ENCODE measurements around the gene TTL.
A peak's percentile ranks its signal among the peaks of the same experiment; 100 is the strongest.
"Not testable (repeated sequence)": the region's sequence is repeated elsewhere in the genome, so short reads cannot be mapped to it uniquely, and the experiment has no call there.

TTL gene

DNA sequence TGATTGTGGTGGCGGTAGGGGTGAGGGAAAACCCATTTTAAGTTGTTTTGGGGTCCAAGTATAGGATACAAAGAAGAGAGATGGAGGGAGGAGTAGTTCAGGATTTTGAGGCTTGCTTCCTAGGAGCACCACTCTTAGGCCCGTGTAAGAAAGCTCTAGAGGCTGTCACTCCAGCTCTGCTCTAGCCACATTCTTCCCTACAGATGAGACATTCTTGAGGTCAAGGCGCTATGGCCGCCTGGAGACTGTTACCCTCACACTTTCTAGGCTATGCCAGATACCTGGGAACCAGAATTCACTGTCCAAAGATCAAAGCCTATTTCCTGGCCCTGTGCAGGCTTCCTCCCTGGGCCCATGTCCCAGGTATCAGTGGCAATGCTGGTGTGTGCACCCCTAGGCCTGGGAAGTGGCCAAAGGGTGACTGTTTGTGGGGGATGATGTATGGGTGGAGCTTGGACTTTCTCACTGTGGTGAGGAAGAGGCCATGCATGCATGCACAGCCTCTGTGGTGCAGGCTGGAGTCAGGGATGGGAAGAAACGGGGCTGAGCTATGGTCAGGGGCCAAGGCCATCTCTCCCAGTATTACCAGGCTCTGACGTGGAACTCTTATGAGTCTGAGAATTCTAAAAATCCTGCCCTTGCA, 7.0 kb upstream of the TTL start:
- no peak for DNase-seq (ENCODE audit: low read depth, low spot score)

- no peak for DNase-seq (ENCODE audit: low read depth, low spot score)
Measured at GRCh38 chr2:112476434-112476833, 5.5 kb upstream of the TTL start.

GRCh38 chr2:112480530-112481049, 1.4 kb upstream of the TTL start:
- no peak for DNase-seq (ENCODE audit: low read depth, low spot score)

- DNase-seq (ENCODE audit: low read depth, low spot score) = peak; percentile 62
Measured at GRCh38 chr2:112481050-112481527, 867 bp upstream of the TTL start.

DNA sequence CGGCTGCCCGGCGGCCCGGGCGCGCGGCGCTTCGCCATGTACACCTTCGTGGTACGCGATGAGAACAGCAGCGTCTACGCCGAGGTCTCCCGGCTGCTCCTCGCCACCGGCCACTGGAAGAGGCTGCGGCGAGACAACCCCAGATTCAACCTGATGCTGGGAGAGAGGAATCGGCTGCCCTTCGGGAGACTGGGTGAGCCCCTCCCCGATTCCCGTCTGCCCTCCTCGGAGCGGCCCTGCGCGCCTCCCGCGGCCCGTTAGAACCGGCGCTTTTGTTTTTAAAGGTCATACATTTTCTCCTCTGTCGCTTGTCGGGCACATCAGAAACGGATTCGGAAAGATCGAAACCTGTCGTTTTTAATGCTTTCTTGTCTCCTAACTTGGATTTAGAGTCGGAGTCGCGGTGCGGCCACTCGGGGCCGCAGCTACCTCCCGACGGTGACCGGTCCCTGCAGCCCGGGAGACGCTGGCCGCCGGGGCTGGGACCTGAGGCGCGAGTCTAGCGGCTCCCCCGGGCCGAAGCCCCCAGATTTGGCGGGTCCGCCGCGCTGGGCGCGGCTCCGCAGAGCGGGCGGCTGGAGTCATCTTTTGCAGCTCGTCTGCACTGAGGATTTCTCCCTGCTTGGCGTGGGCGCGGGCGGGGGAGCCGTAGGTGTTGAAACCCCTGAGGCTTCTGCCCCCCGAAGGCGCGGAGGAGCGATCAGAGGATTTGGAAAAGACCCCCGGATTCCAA, 519 bp downstream of the TTL start:
- no peak for DNase-seq (ENCODE audit: low read depth, low spot score)

DNA sequence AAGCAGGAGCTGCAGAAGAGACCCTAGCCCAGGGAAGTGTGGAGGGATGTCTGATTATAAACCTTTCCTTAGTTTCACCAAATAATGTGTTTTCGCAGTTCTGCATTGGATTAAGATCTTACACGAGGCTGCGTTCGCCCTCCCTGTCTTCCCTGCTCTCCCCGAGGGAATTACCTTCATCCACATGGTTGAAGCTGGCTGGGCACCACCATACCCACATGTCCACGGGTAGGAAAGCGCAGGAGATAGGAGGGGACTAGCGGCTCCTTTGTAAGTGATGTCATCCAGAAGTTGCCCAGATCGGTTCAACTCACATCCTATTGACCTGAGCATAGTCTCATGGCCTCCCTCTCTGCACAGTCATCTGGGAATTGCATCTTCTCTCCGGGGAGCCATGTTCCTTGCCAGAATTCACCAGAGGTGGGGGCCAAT, 1.1 kb downstream of the TTL start:
- DNase-seq (ENCODE audit: low read depth, low spot score) = no peak

GRCh38 chr2:112483831-112484230, 1.9 kb downstream of the TTL start:
- DNase-seq (ENCODE audit: low read depth, low spot score) = no peak

DNA sequence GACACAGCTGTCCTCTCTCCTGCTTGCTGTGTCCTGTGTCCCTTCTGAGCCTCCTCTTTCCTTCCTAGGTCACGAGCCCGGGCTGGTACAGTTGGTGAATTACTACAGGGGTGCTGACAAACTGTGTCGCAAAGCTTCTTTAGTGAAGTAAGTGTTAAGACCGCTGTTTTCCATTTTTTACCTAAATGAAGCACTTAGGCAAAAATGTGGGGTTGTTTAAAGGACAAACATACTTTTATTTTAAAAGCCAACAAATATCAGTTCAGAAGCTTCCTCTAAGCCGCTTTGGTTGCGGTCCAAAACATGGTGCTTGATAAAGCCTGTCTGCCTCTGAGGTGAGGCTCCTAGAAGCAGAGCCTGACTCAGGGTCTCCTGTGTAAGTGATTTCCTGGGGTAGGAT, 3.9 kb downstream of the TTL start:
- DNase-seq (ENCODE audit: low read depth, low spot score) = no peak

DNA sequence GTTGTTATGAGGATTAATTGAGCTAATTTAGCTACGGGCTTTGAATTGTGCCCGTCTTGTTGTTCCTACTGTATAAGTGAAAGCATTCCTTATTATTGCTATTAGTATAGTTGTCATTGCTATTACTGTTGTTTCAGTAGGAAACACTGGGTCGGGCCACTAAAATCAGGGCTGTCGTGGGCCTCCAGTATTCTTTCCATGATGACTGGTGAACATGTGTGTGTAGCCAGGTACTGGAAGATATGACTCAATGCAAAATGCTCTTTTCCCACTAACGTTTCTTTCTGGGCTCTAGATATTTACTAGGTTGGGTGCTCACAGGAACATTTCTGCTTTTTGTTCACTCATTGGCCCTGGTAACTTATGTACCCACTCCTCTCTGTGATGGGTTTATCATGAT, 4.9 kb downstream of the TTL start:
- no peak for DNase-seq (ENCODE audit: low read depth, low spot score)

GRCh38 chr2:112487444-112487961, 5.5 kb downstream of the TTL start:
- no peak for DNase-seq (ENCODE audit: low read depth, low spot score)

DNA sequence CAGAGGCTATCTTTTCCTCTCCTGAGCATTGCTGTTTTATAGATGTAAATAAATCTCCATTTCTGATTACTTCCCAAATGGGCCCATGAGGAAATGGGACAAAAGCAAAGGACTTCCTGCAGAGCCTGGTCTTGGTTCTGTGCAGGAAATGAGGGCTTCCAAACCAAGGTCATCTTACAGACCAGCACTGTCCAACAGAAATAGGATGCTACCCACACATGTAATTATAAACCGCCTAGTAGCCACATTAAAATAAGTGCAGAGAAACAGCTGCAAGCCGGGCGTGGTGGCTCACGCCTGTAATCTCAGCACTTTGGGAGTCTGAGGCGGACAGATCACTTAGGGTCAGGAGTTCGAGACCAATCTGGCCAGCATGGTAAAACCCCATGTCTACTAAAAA, 6.2 kb downstream of the TTL start:
- DNase-seq (ENCODE audit: low read depth, low spot score) = no peak

- no peak for DNase-seq (ENCODE audit: low read depth, low spot score)
Measured at GRCh38 chr2:112491946-112492345, 10.0 kb downstream of the TTL start.

DNA sequence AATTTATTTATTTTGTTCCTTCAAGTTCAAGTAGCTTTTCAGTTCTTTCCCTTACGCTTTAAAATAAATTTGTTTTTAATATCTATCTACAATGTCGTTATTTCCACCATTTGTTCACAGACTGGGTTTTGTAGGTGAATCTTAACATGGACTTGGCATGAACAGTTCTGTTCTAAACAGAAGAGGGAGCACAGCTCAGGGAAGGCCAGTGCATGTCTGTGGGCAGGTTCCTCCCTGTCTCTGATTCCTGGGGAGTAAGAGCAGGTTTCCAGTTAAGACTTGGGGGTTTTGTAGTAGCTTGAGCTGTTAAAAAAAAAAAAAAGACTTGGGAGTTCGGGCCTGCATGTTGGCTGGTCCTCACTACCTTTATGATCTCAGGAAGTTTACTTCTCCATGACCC, 11.1 kb downstream of the TTL start:
- no peak for DNase-seq (ENCODE audit: low read depth, low spot score)

GRCh38 chr2:112493858-112494648, 12.1 kb downstream of the TTL start:
- DNase-seq (ENCODE audit: low read depth, low spot score) = no peak

DNA sequence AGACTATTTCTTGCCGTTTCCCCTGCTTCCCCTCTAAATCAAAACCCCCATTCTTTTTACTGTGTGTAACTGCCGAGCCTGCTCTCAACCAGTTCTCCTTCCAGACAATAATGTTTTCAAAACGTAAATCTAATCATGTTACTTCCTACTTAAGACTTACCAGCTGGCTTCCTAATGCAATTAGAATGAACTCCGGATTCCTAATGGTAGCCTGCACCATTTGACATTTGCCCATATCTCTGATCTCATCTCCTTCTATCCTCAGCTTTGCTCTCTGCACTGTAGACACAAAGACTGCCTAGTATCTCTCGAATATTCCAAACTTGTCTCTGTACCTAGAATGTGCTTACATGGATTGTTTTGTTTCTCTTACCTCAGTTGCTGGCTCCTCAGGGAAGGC, 12.9 kb downstream of the TTL start:
- DNase-seq (ENCODE audit: low read depth, low spot score) = no peak

GRCh38 chr2:112495878-112496277, 13.9 kb downstream of the TTL start:
- not testable (repeated sequence) for DNase-seq (ENCODE audit: low read depth, low spot score)

DNA sequence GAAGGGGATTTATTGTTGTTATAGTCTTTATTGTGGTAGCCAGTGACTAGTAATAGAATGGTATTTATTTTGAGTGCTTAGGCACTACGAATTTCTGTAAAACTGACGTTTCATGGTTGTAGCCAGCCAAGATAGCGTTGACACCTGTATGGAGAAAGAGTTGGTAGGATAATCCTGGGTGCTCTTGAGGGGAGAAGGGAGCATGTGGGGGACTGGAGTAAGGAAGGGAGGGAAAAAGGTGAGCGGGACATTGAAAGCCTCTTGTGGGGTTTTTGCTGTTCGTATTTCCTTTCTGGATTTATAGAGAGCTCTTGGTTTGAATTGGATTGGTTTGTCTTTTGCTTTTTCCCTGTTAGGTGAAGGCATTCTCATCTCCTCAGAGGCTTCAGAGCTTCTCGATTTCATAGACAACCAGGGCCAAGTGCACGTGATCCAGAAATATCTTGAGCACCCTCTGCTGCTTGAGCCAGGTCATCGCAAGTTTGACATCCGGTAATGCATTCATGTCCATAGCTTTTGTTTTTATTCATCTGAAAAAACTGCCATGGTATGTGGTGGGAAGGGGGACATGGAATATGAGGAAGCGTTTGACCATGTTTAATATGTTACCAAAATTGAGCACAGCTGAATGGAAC, 19.0 kb downstream of the TTL start:
- DNase-seq (ENCODE audit: low read depth, low spot score) = not testable (repeated sequence)

- not testable (repeated sequence) for DNase-seq (ENCODE audit: low read depth, low spot score)
Measured at GRCh38 chr2:112509239-112509998, 27.5 kb downstream of the TTL start.

GRCh38 chr2:112516801-112517200, 34.8 kb downstream of the TTL start:
- no peak for DNase-seq (ENCODE audit: low read depth, low spot score)

GRCh38 chr2:112518807-112519206, 36.9 kb downstream of the TTL start:
- DNase-seq (ENCODE audit: low read depth, low spot score) = no peak

DNA sequence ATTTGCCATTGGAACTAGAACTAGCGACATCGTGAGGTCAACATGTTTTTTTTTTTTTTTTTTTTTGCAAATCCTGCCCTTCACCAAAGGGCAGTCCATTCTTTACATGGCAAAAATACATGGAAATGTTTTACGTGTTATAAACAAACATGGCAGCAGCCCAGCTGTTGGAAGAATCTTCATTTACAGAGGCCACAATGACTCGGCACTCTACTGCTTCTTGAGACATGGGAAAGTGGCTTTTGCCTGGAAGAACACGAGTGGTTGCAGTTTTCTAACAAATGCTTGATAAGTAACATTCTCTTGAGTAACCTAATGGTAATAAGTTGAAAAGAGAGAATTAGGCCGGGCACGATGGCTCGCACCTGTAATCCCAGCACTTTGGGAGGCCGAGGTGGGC, 37.5 kb downstream of the TTL start:
- DNase-seq (ENCODE audit: low read depth, low spot score) = no peak
